BLaER1 (cell line): ENCODE measurements around the gene MEMO1.
"Not testable (repeated sequence)": the region's sequence is repeated elsewhere in the genome, so short reads cannot be mapped to it uniquely, and the experiment has no call there.

Source experiments
- H3K27ac ChIP-seq: shearing (Covaris generic); formaldehyde crosslinking; 2 replicates; pipeline ENCODE4 v1.8.1; 2022
- H3K27me3 ChIP-seq: shearing (Covaris generic); formaldehyde crosslinking; 2 replicates; pipeline ENCODE4 v1.8.1; 2022
- H3K36me3 ChIP-seq: shearing (Covaris generic); formaldehyde crosslinking; 2 replicates; pipeline ENCODE4 v1.8.1; 2022
- H3K4me1 ChIP-seq: shearing (Covaris generic); formaldehyde crosslinking; 2 replicates; pipeline ENCODE4 v1.8.1; 2022
- H3K4me2 ChIP-seq: shearing (Covaris generic); formaldehyde crosslinking; 2 replicates; pipeline ENCODE4 v1.8.1; 2022
- H3K4me3 ChIP-seq: shearing (Covaris generic); formaldehyde crosslinking; 2 replicates; pipeline ENCODE4 v1.8.1; 2022
- H3K9ac ChIP-seq: shearing (Covaris generic); formaldehyde crosslinking; 2 replicates; pipeline ENCODE4 v1.8.1; 2022
- H3K9me3 ChIP-seq: shearing (Covaris generic); formaldehyde crosslinking; 2 replicates; pipeline ENCODE4 v1.8.1; 2022
- H4K20me1 ChIP-seq: shearing (Covaris generic); formaldehyde crosslinking; 2 replicates; pipeline ENCODE4 v1.8.1; 2022
- Cebpa-rat ChIP-seq: shearing (Covaris generic); IDR thresholded peaks from 2 replicates; pipeline ENCODE4 v1.8.1; 2022

Gene MEMO1

DNA sequence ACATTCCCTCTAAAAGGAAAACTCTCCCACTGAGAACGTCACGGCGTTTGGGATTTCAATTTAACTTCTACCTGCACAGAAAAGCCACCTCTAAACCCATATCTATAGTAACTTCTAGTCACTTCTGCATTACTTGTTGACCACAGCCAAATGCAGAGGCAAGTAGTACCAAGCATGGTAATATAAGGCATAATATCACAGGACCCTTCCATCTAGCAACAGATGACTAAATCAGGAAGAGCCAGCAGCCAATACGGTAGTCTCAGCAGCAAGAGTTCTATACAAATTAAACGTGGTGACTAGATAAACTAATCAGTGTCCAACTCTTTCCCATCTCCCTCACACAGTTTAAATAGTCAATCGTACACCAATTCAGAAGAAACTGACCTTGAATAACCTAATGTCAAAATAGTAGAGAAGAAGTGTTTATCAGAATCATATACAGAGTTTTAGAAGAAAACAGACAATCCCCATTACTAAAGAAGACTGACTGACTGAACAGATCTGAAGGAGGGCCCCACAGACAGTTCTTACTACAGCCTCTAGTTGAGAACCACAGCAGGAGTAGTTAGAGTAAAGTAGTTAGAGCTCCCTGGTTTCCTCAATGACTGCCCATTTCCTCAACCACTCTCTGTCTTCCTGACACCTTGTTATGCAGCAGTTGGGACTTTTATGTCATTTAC lies 30.0 kb downstream of the MEMO1 start:
- Histone ChIP-seq H3K4me1 (no peaks in the 10 kb centered on the region), H3K27ac (no peak overlapping the region), H3K9me3 (peaks cover 24% of the 10 kb centered on the region), H4K20me1 (peaks cover 99% of the 10 kb centered on the region), H3K36me3 (peaks cover 32% of the 10 kb centered on the region), H3K27me3 (no peaks in the 10 kb centered on the region), H3K4me2 (no peak overlapping the region), H3K4me3 (no peak overlapping the region), H3K9ac (no peak overlapping the region)
- TF ChIP-seq Cebpa-rat = no peak

- H3K9me3 ChIP-seq = peaks cover 16% of the 10 kb centered on the region
- TF ChIP-seq Cebpa-rat = no peak
Measured at GRCh38 chr2:31979956-31980355, 30.9 kb downstream of the MEMO1 start.

GRCh38 chr2:31979018-31979417 lies 31.8 kb downstream of the MEMO1 start:
- Histone ChIP-seq H4K20me1 (peaks cover 99% of the 10 kb centered on the region), H3K27me3 (no peaks in the 10 kb centered on the region), H3K9me3 (peaks cover 11% of the 10 kb centered on the region), H3K4me1 (no peaks in the 10 kb centered on the region; the same call in 1 of the 2 replicates), H3K9ac (no peak overlapping the region), H3K4me2 (no peak overlapping the region), H3K4me3 (no peak overlapping the region), H3K36me3 (peaks cover 19% of the 10 kb centered on the region), H3K27ac (no peak overlapping the region)
- TF ChIP-seq Cebpa-rat = no peak

More at GRCh38 chr2:31979956-31980355, 30.9 kb downstream of the MEMO1 start:
- Histone ChIP-seq H3K27me3 (no peaks in the 10 kb centered on the region), H3K4me3 (no peak overlapping the region), H3K4me1 (no peaks in the 10 kb centered on the region), H3K27ac (no peak overlapping the region), H3K36me3 (peaks cover 26% of the 10 kb centered on the region), H4K20me1 (peaks cover 99% of the 10 kb centered on the region), H3K9ac (no peak overlapping the region), H3K4me2 (no peak overlapping the region)

- TF ChIP-seq Cebpa-rat = no peak
- peaks cover 14% of the 10 kb centered on the region for H3K36me3 ChIP-seq
- no peak overlapping the region for H3K4me3 ChIP-seq
- peaks cover 11% of the 10 kb centered on the region for H3K9me3 ChIP-seq
- H3K27ac ChIP-seq = no peak overlapping the region
- H3K4me1 ChIP-seq = no peaks in the 10 kb centered on the region; the same call in 1 of the 2 replicates
- peaks cover 97% of the 10 kb centered on the region for H4K20me1 ChIP-seq
- no peak overlapping the region for H3K4me2 ChIP-seq
- H3K9ac ChIP-seq = no peak overlapping the region
- H3K27me3 ChIP-seq = no peaks in the 10 kb centered on the region
Measured at GRCh38 chr2:31978436-31978835, 32.4 kb downstream of the MEMO1 start.

DNA sequence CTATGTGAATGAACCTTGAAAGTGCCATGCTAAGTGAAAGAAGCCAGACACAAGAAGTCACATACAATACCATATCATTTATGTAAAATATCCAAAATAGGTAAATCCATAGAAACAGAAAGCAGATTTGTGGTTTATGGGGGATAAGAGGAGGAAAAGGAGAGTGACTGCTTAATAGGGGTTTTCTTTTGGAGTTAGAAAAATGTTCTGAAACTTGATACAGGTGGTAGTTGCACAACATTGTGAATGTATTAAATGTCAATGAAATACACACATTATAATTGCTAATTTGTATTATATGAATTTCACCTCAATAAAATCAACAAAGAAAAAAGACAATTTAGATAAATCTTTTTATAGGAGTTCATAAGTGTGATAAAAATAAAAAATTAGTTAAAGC lies 37.1 kb downstream of the MEMO1 start:
- no peak overlapping the region for H3K4me3 ChIP-seq
- TF ChIP-seq Cebpa-rat = no peak
- H3K36me3 ChIP-seq = peaks cover 18% of the 10 kb centered on the region; the same call in 1 of the 2 replicates
- peaks cover 92% of the 10 kb centered on the region for H4K20me1 ChIP-seq
- no peaks in the 10 kb centered on the region; the same call in 1 of the 2 replicates for H3K4me1 ChIP-seq
- no peaks in the 10 kb centered on the region for H3K27me3 ChIP-seq
- no peak overlapping the region for H3K27ac ChIP-seq
- H3K9ac ChIP-seq = no peak overlapping the region
- H3K9me3 ChIP-seq = peaks cover 7% of the 10 kb centered on the region
- H3K4me2 ChIP-seq = no peak overlapping the region

DNA sequence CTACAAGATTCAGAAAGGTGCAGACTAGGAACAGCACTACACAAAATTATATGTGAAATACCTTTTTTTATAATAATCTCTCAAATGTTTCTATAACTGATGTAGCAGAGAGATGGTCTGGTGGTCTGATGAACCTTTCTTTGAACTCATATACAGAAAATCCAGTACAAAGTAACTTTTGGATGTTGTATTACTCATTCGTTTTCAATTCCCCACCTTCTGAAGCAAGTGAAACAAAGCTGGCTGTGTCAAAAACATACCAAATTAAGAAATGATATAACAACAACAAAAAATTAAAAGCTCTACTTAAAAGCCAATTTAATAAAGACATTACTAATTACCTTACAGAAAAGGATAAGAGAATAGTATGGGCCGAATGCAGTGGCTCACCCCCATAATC lies 38.7 kb downstream of the MEMO1 start:
- Histone ChIP-seq H3K9me3 (no peaks in the 10 kb centered on the region), H3K36me3 (peaks cover 16% of the 10 kb centered on the region), H3K4me3 (no peak overlapping the region), H4K20me1 (peaks cover 92% of the 10 kb centered on the region), H3K27ac (no peak overlapping the region), H3K4me2 (no peak overlapping the region), H3K27me3 (no peaks in the 10 kb centered on the region), H3K4me1 (no peaks in the 10 kb centered on the region; the same call in 1 of the 2 replicates), H3K9ac (no peak overlapping the region)
- TF ChIP-seq Cebpa-rat = no peak

DNA sequence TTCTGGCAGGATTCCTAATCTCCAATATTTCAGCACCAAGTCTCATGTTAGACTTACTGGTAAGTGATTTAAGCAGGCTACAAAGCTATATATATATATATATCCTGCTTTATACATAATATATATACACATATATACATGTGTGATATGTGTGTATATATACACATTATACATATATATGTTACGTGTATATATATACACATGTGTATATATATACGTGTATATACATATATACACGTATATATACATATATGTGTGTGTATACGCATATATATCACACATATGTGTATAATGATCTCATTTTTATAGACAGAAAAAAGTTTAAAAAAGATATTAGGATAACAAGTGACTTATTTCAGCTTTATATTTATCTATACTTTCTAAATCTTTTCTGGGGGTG lies 41.6 kb downstream of the MEMO1 start:
- Histone ChIP-seq H3K9ac (no peak overlapping the region), H3K9me3 (no peaks in the 10 kb centered on the region), H4K20me1 (peaks cover 92% of the 10 kb centered on the region), H3K36me3 (peaks cover 26% of the 10 kb centered on the region), H3K4me3 (no peak overlapping the region), H3K27me3 (no peaks in the 10 kb centered on the region), H3K4me1 (no peaks in the 10 kb centered on the region; the same call in 1 of the 2 replicates), H3K27ac (no peak overlapping the region), H3K4me2 (no peak overlapping the region)
- no peak for TF ChIP-seq Cebpa-rat

DNA sequence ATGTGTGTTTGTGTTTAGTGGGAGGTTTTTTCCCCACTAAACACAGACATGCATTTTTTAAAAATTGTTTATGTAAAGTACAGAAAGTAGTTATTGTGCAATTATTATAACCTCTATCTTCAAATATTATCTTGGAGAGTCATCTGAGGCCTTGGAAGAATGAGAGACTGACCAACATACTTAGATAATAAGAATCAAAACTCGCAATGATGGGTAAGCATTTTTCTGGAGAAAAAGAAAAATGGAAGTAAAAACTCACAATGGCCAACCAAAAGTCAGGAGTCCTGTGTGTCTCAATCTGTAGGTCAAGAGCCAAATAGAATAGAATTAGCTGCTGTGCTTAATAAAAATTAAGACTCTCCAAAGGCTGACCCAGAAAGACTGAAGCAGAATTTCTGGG lies 43.0 kb downstream of the MEMO1 start:
- Histone ChIP-seq H3K9me3 (no peaks in the 10 kb centered on the region), H3K4me2 (no peak overlapping the region), H3K4me3 (no peak overlapping the region), H3K27me3 (no peaks in the 10 kb centered on the region), H3K9ac (no peak overlapping the region), H3K4me1 (no peaks in the 10 kb centered on the region), H3K36me3 (peaks cover 32% of the 10 kb centered on the region), H4K20me1 (peaks cover 94% of the 10 kb centered on the region), H3K27ac (no peak overlapping the region)
- no peak for TF ChIP-seq Cebpa-rat

GRCh38 chr2:31966402-31966801 lies 44.4 kb downstream of the MEMO1 start:
- not testable (repeated sequence) for H3K27me3 ChIP-seq, H3K27ac ChIP-seq, H3K4me1 ChIP-seq, H3K4me2 ChIP-seq, H3K4me3 ChIP-seq, H3K9me3 ChIP-seq, H3K9ac ChIP-seq
- Histone ChIP-seq H3K36me3 (peaks cover 38% of the 10 kb centered on the region), H4K20me1 (peaks cover 94% of the 10 kb centered on the region)

- Histone ChIP-seq H4K20me1 (peaks cover 94% of the 10 kb centered on the region), H3K27ac (no peak overlapping the region), H3K9me3 (0 out of 2 replicates have a peak, but pooled peaks cover 4% of the 10 kb centered on the region), H3K36me3 (peaks cover 40% of the 10 kb centered on the region), H3K9ac (no peak overlapping the region), H3K4me3 (no peak overlapping the region), H3K27me3 (no peaks in the 10 kb centered on the region), H3K4me1 (0 out of 2 replicates have a peak, but pooled peaks cover 4% of the 10 kb centered on the region), H3K4me2 (no peak overlapping the region)
- no peak for TF ChIP-seq Cebpa-rat
Measured at GRCh38 chr2:31965094-31965493, 45.7 kb downstream of the MEMO1 start.
